Measurements from ENCODE around the gene ASIC1. TPM values are rescaled to one million over a fixed set of nuclear protein-coding genes. Genes with fewer than 3 reads are reported as not detected.

The ASIC1 gene
- total and polyA plus RNA-seq, 2 experiments from 2014 or later: 0.76 to 1.5 TPM

DNA sequence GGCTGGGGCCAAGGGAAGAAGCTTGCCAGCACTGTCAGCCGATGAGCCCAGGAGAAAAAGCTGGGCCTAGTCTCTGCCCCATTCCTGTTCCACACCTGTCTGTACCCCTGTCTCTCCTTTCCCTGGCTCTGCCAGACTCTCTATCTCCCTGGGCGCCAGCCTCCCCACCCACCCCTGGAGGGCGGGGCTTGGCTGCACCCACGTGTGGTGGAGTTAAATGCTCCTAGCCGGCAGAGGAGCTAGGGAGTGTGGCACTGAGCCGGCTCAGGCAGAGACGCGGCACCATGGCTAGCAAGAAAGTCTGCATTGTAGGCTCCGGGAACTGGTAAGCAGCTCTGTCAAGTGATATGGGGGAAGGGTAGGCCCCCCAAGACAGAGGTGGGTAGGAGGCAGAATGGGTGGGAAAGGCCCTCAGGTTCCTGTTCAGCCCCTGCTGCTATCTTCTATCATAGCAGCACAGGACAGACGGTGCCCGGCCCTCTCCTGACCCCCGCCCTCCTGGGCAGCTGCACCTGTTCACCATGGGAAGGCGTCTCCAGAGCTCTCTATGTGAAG lies 46.4 kb downstream of the ASIC1 start, which contains the start of gene GPD1 (continued):
- TF ChIP-seq, protein P1, sequence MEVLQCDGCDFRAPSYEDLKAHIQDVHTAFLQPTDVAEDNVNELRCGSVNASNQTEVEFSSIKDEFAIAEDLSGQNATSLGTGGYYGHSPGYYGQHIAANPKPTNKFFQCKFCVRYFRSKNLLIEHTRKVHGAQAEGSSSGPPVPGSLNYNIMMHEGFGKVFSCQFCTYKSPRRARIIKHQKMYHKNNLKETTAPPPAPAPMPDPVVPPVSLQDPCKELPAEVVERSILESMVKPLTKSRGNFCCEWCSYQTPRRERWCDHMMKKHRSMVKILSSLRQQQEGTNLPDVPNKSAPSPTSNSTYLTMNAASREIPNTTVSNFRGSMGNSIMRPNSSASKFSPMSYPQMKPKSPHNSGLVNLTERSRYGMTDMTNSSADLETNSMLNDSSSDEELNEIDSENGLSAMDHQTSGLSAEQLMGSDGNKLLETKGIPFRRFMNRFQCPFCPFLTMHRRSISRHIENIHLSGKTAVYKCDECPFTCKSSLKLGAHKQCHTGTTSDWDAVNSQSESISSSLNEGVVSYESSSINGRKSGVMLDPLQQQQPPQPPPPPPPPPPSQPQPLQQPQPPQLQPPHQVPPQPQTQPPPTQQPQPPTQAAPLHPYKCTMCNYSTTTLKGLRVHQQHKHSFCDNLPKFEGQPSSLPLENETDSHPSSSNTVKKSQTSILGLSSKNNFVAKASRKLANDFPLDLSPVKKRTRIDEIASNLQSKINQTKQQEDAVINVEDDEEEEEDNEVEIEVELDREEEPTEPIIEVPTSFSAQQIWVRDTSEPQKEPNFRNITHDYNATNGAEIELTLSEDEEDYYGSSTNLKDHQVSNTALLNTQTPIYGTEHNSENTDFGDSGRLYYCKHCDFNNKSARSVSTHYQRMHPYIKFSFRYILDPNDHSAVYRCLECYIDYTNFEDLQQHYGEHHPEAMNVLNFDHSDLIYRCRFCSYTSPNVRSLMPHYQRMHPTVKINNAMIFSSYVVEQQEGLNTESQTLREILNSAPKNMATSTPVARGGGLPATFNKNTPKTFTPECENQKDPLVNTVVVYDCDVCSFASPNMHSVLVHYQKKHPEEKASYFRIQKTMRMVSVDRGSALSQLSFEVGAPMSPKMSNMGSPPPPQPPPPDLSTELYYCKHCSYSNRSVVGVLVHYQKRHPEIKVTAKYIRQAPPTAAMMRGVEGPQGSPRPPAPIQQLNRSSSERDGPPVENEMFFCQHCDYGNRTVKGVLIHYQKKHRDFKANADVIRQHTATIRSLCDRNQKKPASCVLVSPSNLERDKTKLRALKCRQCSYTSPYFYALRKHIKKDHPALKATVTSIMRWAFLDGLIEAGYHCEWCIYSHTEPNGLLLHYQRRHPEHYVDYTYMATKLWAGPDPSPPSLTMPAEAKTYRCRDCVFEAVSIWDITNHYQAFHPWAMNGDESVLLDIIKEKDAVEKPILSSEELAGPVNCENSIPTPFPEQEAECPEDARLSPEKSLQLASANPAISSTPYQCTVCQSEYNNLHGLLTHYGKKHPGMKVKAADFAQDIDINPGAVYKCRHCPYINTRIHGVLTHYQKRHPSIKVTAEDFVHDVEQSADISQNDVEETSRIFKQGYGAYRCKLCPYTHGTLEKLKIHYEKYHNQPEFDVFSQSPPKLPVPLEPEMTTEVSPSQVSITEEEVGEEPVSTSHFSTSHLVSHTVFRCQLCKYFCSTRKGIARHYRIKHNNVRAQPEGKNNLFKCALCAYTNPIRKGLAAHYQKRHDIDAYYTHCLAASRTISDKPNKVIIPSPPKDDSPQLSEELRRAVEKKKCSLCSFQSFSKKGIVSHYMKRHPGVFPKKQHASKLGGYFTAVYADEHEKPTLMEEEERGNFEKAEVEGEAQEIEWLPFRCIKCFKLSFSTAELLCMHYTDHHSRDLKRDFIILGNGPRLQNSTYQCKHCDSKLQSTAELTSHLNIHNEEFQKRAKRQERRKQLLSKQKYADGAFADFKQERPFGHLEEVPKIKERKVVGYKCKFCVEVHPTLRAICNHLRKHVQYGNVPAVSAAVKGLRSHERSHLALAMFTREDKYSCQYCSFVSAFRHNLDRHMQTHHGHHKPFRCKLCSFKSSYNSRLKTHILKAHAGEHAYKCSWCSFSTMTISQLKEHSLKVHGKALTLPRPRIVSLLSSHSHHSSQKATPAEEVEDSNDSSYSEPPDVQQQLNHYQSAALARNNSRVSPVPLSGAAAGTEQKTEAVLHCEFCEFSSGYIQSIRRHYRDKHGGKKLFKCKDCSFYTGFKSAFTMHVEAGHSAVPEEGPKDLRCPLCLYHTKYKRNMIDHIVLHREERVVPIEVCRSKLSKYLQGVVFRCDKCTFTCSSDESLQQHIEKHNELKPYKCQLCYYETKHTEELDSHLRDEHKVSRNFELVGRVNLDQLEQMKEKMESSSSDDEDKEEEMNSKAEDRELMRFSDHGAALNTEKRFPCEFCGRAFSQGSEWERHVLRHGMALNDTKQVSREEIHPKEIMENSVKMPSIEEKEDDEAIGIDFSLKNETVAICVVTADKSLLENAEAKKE (CRISPR knock-in tag; IDR thresholded peaks at IDR 0.05): no peak
- TF ChIP-seq EZH2phosphoT487 (IDR thresholded peaks at IDR 0.05; ENCODE audit: unreplicated experiment): no peak
- TF ChIP-seq CREB1 (CRISPR knock-in tag; IDR thresholded peaks at IDR 0.05; ENCODE audit: low read depth): no peak
- no peak for TF ChIP-seq JUNB (IDR thresholded peaks at IDR 0.05; ENCODE audit: unreplicated experiment)
- TF ChIP-seq, protein P2, sequence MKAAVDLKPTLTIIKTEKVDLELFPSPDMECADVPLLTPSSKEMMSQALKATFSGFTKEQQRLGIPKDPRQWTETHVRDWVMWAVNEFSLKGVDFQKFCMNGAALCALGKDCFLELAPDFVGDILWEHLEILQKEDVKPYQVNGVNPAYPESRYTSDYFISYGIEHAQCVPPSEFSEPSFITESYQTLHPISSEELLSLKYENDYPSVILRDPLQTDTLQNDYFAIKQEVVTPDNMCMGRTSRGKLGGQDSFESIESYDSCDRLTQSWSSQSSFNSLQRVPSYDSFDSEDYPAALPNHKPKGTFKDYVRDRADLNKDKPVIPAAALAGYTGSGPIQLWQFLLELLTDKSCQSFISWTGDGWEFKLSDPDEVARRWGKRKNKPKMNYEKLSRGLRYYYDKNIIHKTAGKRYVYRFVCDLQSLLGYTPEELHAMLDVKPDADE (IDR thresholded peaks at IDR 0.05): no peak

DNA sequence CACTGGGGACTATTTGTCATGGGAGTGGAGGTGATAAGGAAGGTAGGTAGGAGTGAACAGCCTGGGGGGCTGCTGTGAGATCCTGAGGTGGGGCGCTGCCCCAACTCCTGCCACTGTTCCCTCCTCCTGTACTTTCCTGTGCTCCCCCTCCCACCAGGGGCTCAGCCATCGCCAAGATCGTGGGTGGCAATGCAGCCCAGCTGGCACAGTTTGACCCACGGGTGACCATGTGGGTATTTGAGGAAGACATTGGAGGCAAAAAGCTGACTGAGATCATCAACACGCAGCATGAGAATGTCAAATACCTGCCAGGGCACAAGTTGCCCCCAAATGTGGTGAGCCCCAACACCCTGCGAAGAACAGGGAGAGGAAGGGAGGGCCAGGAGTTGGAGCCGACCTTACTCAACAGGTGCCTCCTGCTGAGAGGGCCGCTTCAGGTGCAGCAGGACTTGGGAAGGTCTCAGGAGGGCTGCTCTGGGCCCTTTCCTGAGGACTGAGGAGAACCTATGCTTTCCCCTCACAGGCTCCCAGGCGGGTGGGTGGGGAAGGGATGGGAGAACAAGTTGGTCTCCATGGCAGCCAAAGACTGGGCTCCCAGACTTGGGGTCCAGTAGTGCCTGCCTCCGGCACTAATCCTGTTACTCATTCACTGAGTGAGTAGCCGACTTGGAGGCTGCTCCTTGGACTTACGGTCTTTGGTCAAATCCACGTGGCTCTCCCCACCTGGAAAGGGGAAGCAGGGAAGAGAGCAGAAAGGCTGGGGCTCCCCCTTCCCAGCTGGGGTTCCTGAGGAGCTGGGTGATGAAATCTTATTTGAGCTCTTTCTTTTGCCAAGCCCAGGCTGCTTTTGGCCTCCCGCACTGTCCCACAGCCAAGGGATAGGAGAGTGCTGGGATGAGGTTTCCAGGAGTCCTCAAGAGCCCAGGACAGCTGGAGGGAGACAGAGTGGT lies 47.3 kb downstream of the ASIC1 start:
- Histone ChIP-seq H3K36me3 (ENCODE audit: insufficient read depth) (no peaks in the 10 kb centered on the region), H3K4me1 (ENCODE audit: insufficient read depth) (peaks cover 12% of the 10 kb centered on the region; the same call in 1 of the 2 replicates), H3K9me2 (ENCODE audit: insufficient read depth) (no peaks in the 10 kb centered on the region), H3F3A (replicated peaks; ENCODE audit: low read depth) (peaks cover 8% of the 10 kb centered on the region; the same call in 1 of the 2 replicates), H3K4me2 (peak overlapping the region; percentile 55; the same call in 1 of the 2 replicates), H3K79me2 (replicated peaks; ENCODE audit: insufficient read depth) (no peaks in the 10 kb centered on the region), H3K4me3 (no peak overlapping the region), H4K20me1 (replicated peaks; ENCODE audit: insufficient read depth) (no peaks in the 10 kb centered on the region; the same call in 1 of the 2 replicates), H3K27ac (ENCODE audit: low read depth) (no peak overlapping the region), H3K27me3 (ENCODE audit: insufficient read depth) (no peaks in the 10 kb centered on the region), H2AFZ (no peak overlapping the region)
- H3K27ac Mint-ChIP-seq: no peak overlapping the region
- H3K4me1 Mint-ChIP-seq: peaks cover 38% of the 10 kb centered on the region
- H3K36me3 Mint-ChIP-seq (ENCODE audit: low read depth): peaks cover 17% of the 10 kb centered on the region
- H3K9me3 Mint-ChIP-seq: no peaks in the 10 kb centered on the region
- DNase-seq (ENCODE audit: low spot score) (no peak), ATAC-seq (no peak)
- peaks cover 7% of the 10 kb centered on the region for H3K27me3 Mint-ChIP-seq (ENCODE audit: insufficient read depth, low read depth, poor library complexity)
- no peak overlapping the region for H3K4me3 Mint-ChIP-seq
- TF ChIP-seq, protein P2 (IDR thresholded peaks at IDR 0.05): no peak
- TF ChIP-seq POLR2AphosphoS5 (IDR thresholded peaks at IDR 0.05; ENCODE audit: low read depth): no peak
- TF ChIP-seq, protein P3, sequence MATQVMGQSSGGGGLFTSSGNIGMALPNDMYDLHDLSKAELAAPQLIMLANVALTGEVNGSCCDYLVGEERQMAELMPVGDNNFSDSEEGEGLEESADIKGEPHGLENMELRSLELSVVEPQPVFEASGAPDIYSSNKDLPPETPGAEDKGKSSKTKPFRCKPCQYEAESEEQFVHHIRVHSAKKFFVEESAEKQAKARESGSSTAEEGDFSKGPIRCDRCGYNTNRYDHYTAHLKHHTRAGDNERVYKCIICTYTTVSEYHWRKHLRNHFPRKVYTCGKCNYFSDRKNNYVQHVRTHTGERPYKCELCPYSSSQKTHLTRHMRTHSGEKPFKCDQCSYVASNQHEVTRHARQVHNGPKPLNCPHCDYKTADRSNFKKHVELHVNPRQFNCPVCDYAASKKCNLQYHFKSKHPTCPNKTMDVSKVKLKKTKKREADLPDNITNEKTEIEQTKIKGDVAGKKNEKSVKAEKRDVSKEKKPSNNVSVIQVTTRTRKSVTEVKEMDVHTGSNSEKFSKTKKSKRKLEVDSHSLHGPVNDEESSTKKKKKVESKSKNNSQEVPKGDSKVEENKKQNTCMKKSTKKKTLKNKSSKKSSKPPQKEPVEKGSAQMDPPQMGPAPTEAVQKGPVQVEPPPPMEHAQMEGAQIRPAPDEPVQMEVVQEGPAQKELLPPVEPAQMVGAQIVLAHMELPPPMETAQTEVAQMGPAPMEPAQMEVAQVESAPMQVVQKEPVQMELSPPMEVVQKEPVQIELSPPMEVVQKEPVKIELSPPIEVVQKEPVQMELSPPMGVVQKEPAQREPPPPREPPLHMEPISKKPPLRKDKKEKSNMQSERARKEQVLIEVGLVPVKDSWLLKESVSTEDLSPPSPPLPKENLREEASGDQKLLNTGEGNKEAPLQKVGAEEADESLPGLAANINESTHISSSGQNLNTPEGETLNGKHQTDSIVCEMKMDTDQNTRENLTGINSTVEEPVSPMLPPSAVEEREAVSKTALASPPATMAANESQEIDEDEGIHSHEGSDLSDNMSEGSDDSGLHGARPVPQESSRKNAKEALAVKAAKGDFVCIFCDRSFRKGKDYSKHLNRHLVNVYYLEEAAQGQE (IDR thresholded peaks at IDR 0.05; ENCODE audit: unreplicated experiment): no peak
- TF ChIP-seq EZH2 (IDR thresholded peaks at IDR 0.05; ENCODE audit: low read depth, unreplicated experiment): no peak
- TF ChIP-seq NANOG (IDR thresholded peaks at IDR 0.05; ENCODE audit: borderline replicate concordance): no peak
